Choroid plexus epithelial cell (primary cell): ENCODE results near the gene OPHN1.
A peak's percentile ranks its signal among the peaks of the same experiment; 100 is the strongest.

ENCODE experiments used
- DNase-seq: peaks from one replicate; pipeline ENCODE4 v3.0.0-alpha.2; 2010; ENCODE audit warnings: low read depth
- H3K4me3 ChIP-seq: 2 replicates; pipeline ENCODE4 v1.5.1; 2011; ENCODE audit warnings: low read depth, mild to moderate bottlenecking, control low read depth, low read length, moderate library complexity
- CTCF ChIP-seq: conservative IDR thresholded peaks from 2 replicates; pipeline ENCODE4 v1.5.1; 2011; ENCODE audit warnings: low read depth, mild to moderate bottlenecking, control low read depth, inconsistent platforms, low read length, moderate library complexity

Gene OPHN1

GRCh38 chrX:68175562-68175961, 257.7 kb downstream of the OPHN1 start:
- no peak overlapping the region for H3K4me3 ChIP-seq
- peak; percentile 41 for DNase-seq
- TF ChIP-seq CTCF = no peak

GRCh38 chrX:68163441-68163840, 269.9 kb downstream of the OPHN1 start:
- peak; percentile 35 for DNase-seq
- H3K4me3 ChIP-seq = no peak overlapping the region
- no peak for TF ChIP-seq CTCF

- H3K4me3 ChIP-seq = no peak overlapping the region
- DNase-seq = no peak
- TF ChIP-seq CTCF = no peak
Measured at GRCh38 chrX:68147848-68148247, 285.4 kb downstream of the OPHN1 start.

GRCh38 chrX:68146054-68146453, 287.2 kb downstream of the OPHN1 start:
- peak; percentile 50 for TF ChIP-seq CTCF
- no peak overlapping the region for H3K4me3 ChIP-seq
- DNase-seq = peak; percentile 73

GRCh38 chrX:68139791-68140190, 293.5 kb downstream of the OPHN1 start:
- DNase-seq = no peak
- H3K4me3 ChIP-seq = no peak overlapping the region
- TF ChIP-seq CTCF = no peak

- DNase-seq = no peak
- no peak for TF ChIP-seq CTCF
- H3K4me3 ChIP-seq = no peak overlapping the region
Measured at GRCh38 chrX:68133181-68133580, 300.1 kb downstream of the OPHN1 start.

GRCh38 chrX:68132749-68133148, 300.5 kb downstream of the OPHN1 start:
- TF ChIP-seq CTCF = no peak
- H3K4me3 ChIP-seq = no peak overlapping the region
- DNase-seq = no peak
